Measurements from ENCODE around the gene KLRG1. TPM values are rescaled to one million over a fixed set of nuclear protein-coding genes. Genes with fewer than 3 reads are reported as not detected.

The KLRG1 gene
- total RNA-seq, 1 donor from 2014 or later, result 2.5 TPM

GRCh38 chr12:9039397-9039977 lies 50.1 kb downstream of the KLRG1 start:
- no peak for DNase-seq (ENCODE audit: low read depth)
- TF ChIP-seq CTCF (IDR thresholded peaks at IDR 0.05; ENCODE audit: insufficient read depth, low read length, poor library complexity, severe bottlenecking), result peak; percentile 65
- no peaks in the 10 kb centered on the region for H3K36me3 ChIP-seq (ENCODE audit: control insufficient read depth, insufficient read depth, low read length)

GRCh38 chr12:9040484-9041186 lies 51.3 kb downstream of the KLRG1 start:
- no peaks in the 10 kb centered on the region for H3K27me3 ChIP-seq (ENCODE audit: control insufficient read depth, insufficient read depth, low read length)
- no peak for TF ChIP-seq CTCF (IDR thresholded peaks at IDR 0.05; ENCODE audit: insufficient read depth, low read length, poor library complexity, severe bottlenecking)
- no peak for DNase-seq (ENCODE audit: low read depth)
- no peak overlapping the region for H3K4me3 ChIP-seq (ENCODE audit: low read depth, low read length)
- H3K36me3 ChIP-seq (ENCODE audit: control insufficient read depth, insufficient read depth, low read length), result no peaks in the 10 kb centered on the region

More at GRCh38 chr12:9039397-9039977, 50.1 kb downstream of the KLRG1 start:
- Histone ChIP-seq H3K4me3 (ENCODE audit: low read depth, low read length) (no peak overlapping the region), H3K27me3 (ENCODE audit: control insufficient read depth, insufficient read depth, low read length) (no peaks in the 10 kb centered on the region)

DNA sequence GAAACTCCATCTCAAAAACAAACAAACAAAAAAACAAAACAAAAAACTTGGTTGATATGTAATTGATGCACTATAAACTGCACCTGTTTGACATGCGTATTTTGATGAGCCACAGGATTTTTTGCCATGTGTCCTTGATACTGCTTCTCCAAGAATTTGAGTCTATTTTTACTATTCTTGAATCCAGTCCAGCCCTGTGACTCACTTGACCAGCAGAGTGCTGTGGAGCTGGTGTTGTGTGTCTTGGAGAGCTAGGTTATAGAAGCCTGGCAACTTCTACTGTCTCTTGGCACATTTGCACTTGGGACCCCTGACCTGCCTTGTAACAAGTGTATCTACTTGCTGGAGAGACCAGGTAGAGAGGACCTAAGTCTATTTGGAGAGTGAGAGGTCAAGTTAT lies 52.0 kb downstream of the KLRG1 start:
- no peaks in the 10 kb centered on the region for H3K27me3 ChIP-seq (ENCODE audit: control insufficient read depth, insufficient read depth, low read length)
- no peak overlapping the region for H3K4me3 ChIP-seq (ENCODE audit: low read depth, low read length)
- DNase-seq (ENCODE audit: low read depth), result no peak
- H3K36me3 ChIP-seq (ENCODE audit: control insufficient read depth, insufficient read depth, low read length), result no peaks in the 10 kb centered on the region
- TF ChIP-seq CTCF (IDR thresholded peaks at IDR 0.05; ENCODE audit: insufficient read depth, low read length, poor library complexity, severe bottlenecking), result no peak

DNA sequence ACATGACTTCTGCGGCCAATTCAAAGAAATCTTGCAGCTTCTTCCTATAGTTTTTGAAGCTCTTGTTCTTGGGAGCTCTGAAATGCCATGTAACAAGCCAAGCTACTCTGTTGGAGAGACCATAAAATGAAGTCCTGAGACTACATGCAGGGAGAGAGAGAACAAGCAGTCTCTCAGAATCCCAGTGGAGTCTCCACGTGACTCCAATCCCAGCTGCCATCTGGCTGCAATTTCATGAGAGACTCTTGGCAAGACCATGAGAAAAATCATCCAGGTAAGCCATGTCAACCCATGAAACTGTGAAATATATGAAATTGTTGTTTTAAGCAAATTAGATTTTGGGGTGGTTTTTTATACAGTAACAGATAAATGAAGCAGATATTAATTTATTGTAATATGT lies 54.4 kb downstream of the KLRG1 start:
- H3K36me3 ChIP-seq (ENCODE audit: control insufficient read depth, insufficient read depth, low read length), result no peaks in the 10 kb centered on the region
- no peak for TF ChIP-seq CTCF (IDR thresholded peaks at IDR 0.05; ENCODE audit: insufficient read depth, low read length, poor library complexity, severe bottlenecking)

GRCh38 chr12:9047105-9047504 lies 57.8 kb downstream of the KLRG1 start:
- no peak overlapping the region for H3K4me3 ChIP-seq (ENCODE audit: low read depth, low read length)
- H3K36me3 ChIP-seq (ENCODE audit: control insufficient read depth, insufficient read depth, low read length), result no peaks in the 10 kb centered on the region
- no peaks in the 10 kb centered on the region for H3K27me3 ChIP-seq (ENCODE audit: control insufficient read depth, insufficient read depth, low read length)
- no peak for TF ChIP-seq CTCF (IDR thresholded peaks at IDR 0.05; ENCODE audit: insufficient read depth, low read length, poor library complexity, severe bottlenecking)
- no peak for DNase-seq (ENCODE audit: low read depth)

More for the DNA sequence above, 54.4 kb downstream of the KLRG1 start:
- Histone ChIP-seq H3K4me3 (ENCODE audit: low read depth, low read length) (no peak overlapping the region), H3K27me3 (ENCODE audit: control insufficient read depth, insufficient read depth, low read length) (no peaks in the 10 kb centered on the region)
- DNase-seq (ENCODE audit: low read depth), result no peak

All from kidney epithelial cell (primary cell).